ENCODE results near the gene CAPZA1.

DNA sequence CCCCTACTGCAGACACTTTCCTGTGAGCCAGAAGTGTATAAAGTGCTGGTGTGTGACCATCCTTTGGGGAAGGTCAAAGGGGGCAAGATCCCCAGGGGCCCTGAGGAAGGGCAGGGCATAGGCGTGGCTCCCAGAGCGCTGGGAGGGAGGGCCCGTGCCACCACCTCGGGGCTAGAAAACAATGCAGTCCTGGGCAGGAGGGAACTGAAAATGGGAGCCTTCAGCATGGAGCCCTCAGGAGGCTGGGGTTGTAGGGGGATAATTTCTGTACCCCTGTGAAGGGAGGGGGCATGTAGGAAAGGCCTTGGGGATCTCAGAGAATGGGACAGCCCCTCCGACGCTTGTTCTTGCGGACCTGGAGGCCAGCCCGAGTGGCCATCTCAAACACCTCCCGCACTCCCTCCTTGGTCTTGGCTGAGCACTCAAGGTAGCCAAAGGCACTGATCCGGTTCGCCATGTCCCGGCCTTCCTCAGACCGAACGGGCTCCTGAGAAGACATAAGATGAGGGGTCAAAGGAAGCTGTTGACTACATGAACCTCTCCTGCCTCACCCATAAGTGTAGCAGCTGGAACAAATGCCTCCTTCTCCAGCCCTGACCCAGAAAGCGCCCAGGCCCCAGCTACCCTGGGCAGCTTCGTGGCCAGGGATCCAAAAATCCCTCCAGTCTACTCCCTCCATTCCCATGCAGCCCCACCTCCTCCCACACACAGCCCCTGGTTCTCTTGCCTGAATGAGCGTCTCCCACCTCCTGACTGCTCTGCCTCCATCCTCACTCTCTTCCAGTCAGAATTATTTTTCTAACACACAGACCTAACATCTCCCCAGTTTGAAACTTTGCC is 81.8 kb downstream of the CAPZA1 start:
- TF ChIP-seq POLR2A (IDR thresholded peaks at IDR 0.05): no peak
- TF ChIP-seq, protein P1, sequence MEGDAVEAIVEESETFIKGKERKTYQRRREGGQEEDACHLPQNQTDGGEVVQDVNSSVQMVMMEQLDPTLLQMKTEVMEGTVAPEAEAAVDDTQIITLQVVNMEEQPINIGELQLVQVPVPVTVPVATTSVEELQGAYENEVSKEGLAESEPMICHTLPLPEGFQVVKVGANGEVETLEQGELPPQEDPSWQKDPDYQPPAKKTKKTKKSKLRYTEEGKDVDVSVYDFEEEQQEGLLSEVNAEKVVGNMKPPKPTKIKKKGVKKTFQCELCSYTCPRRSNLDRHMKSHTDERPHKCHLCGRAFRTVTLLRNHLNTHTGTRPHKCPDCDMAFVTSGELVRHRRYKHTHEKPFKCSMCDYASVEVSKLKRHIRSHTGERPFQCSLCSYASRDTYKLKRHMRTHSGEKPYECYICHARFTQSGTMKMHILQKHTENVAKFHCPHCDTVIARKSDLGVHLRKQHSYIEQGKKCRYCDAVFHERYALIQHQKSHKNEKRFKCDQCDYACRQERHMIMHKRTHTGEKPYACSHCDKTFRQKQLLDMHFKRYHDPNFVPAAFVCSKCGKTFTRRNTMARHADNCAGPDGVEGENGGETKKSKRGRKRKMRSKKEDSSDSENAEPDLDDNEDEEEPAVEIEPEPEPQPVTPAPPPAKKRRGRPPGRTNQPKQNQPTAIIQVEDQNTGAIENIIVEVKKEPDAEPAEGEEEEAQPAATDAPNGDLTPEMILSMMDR (IDR thresholded peaks at IDR 0.05): peak in 1 of 6 experiments; percentile 2
- no peak for TF ChIP-seq EP300 (IDR thresholded peaks at IDR 0.05)
